Endodermal cell (in vitro differentiated cells): ENCODE data around the gene TPRG1L. TPM values are rescaled to one million over a fixed set of nuclear protein-coding genes. Genes with fewer than 3 reads are reported as not detected.
A peak's percentile ranks its signal among the peaks of the same experiment; 100 is the strongest.

Source experiments
- DNase-seq: peaks from one replicate; pipeline ENCODE4 v3.0.0-alpha.2; 2017
- H3K27ac ChIP-seq: 2 replicates; pipeline ENCODE4 v1.5.1; 2013; ENCODE audit warnings: mild to moderate bottlenecking, low read depth, low read length, moderate library complexity
- H3K27me3 ChIP-seq: 2 replicates; pipeline ENCODE4 v1.6.1; 2013; ENCODE audit warnings: mild to moderate bottlenecking, low read length, moderate library complexity; ENCODE audit not compliant: insufficient read depth, control insufficient read depth, poor library complexity, severe bottlenecking
- H3K36me3 ChIP-seq: 2 replicates; pipeline ENCODE4 v1.7.0; 2013; ENCODE audit warnings: mild to moderate bottlenecking, low read length, moderate library complexity; ENCODE audit not compliant: control insufficient read depth, insufficient read depth
- H3K4me1 ChIP-seq: one replicate; pipeline ENCODE4 v1.7.0; 2013; ENCODE audit warnings: low read length; ENCODE audit not compliant: control insufficient read depth, insufficient read depth
- H3K4me3 ChIP-seq: 2 replicates; pipeline ENCODE4 v1.5.1; 2013; ENCODE audit warnings: mild to moderate bottlenecking, low read length, moderate library complexity
- H3K9ac ChIP-seq: 2 replicates; pipeline ENCODE4 v1.6.1; 2013; ENCODE audit warnings: mild to moderate bottlenecking, low read length, moderate library complexity; ENCODE audit not compliant: poor library complexity, severe bottlenecking; ENCODE audit errors: extremely low read depth
- H3K9me3 ChIP-seq: 2 replicates; pipeline ENCODE4 v1.6.1; 2013; ENCODE audit warnings: mild to moderate bottlenecking, low read length, moderate library complexity; ENCODE audit not compliant: control insufficient read depth
- H3K27ac Mint-ChIP-seq: 2 replicates; pipeline ENCODE4 v1.8.0; 2020; ENCODE audit warnings: mixed read lengths
- H3K27me3 Mint-ChIP-seq: 2 replicates; pipeline ENCODE4 v1.8.0; 2021; ENCODE audit warnings: mild to moderate bottlenecking, mixed read lengths; ENCODE audit not compliant: insufficient read depth
- H3K36me3 Mint-ChIP-seq: 2 replicates; pipeline ENCODE4 v1.8.0; 2020; ENCODE audit warnings: low read depth, mixed read lengths
- H3K4me1 Mint-ChIP-seq: 2 replicates; pipeline ENCODE4 v1.8.0; 2020; ENCODE audit warnings: mixed read lengths
- H3K4me3 Mint-ChIP-seq: 2 replicates; pipeline ENCODE4 v1.8.0; 2020; ENCODE audit warnings: mild to moderate bottlenecking, moderate library complexity, mixed read lengths
- H3K9me3 Mint-ChIP-seq: 2 replicates; pipeline ENCODE4 v1.8.0; 2020; ENCODE audit warnings: mild to moderate bottlenecking, mixed read lengths
- CTCF ChIP-seq: fragments of 200-600 bp; sonication (generic); conservative IDR thresholded peaks from 2 replicates; pipeline ENCODE4 v1.5.0; 2021; ENCODE audit warnings: antibody characterized with exemption, mild to moderate bottlenecking
- WGBS, 2 experiments: methylation state at CpG; one replicate each; pipeline versions ENCODE4 v1.1.5 to v1.1.7; 2013; ENCODE audit warnings: missing lambda C conversion rate in 2 of 2, mixed read lengths in 1 of 2; ENCODE audit not compliant: insufficient coverage in 1 of 2, insufficient read length in 1 of 2; 5-methylcytosine and 5-hydroxymethylcytosine counted together
- total RNA-seq, 2 donors: library from RNA; stranded (reverse); fragmentation: NEBNext Ultra II Directional in 1 of 2; extraction: Animal tissue kit (Norgen Biotek cat#: 25700) in 1 of 2; gene quantifications; 2 replicates in 1 of 2; 3 replicates in 1 of 2; pipeline ENCODE4 v1.2.1, GENCODE V29; 2021

TPRG1L gene
- total RNA-seq, 2 donors from 2014 or later = 50.4 to 56.4 TPM

- no peak for TF ChIP-seq CTCF
- Histone ChIP-seq H3K36me3 (no peaks in the 10 kb centered on the region), H3K9ac (peak overlapping the region; percentile 57), H3K4me3 (peak overlapping the region; percentile 83), H3K4me1 (peaks cover 31% of the 10 kb centered on the region), H3K27me3 (no peaks in the 10 kb centered on the region), H3K9me3 (no peaks in the 10 kb centered on the region), H3K27ac (peak overlapping the region; percentile 22)
- no peaks in the 10 kb centered on the region for H3K9me3 Mint-ChIP-seq
- peak overlapping the region; percentile 73 for H3K4me3 Mint-ChIP-seq
- H3K27ac Mint-ChIP-seq = peak overlapping the region; percentile 58
- 9 to 10% methylated on average over 14 to 27 of the region's 27 CpGs for WGBS, 2 experiments
- peaks cover 37% of the 10 kb centered on the region for H3K4me1 Mint-ChIP-seq
- H3K27me3 Mint-ChIP-seq = peaks cover 12% of the 10 kb centered on the region
- H3K36me3 Mint-ChIP-seq = no peaks in the 10 kb centered on the region
- DNase-seq = peak; percentile 74
These were observed 14.2 kb upstream of the TPRG1L start for GRCh38 chr1:3610527-3611169.

- 2 to 10% methylated on average over 13 to 77 of the region's 87 CpGs for WGBS, 2 experiments
- Histone ChIP-seq H3K36me3 (no peaks in the 10 kb centered on the region), H3K4me3 (peak within 1 kb of the TSS; percentile 83), H3K9ac (peak within 1 kb of the TSS; percentile 57), H3K9me3 (no peaks in the 10 kb centered on the region), H3K27ac (peak within 1 kb of the TSS; percentile 22), H3K27me3 (no peaks in the 10 kb centered on the region), H3K4me1 (peaks cover 31% of the 10 kb centered on the region)
- no peak for TF ChIP-seq CTCF
- H3K4me3 Mint-ChIP-seq = peak within 1 kb of the TSS; percentile 73
- H3K4me1 Mint-ChIP-seq = peaks cover 37% of the 10 kb centered on the region
- peaks cover 12% of the 10 kb centered on the region for H3K27me3 Mint-ChIP-seq
- no peaks in the 10 kb centered on the region for H3K9me3 Mint-ChIP-seq
- DNase-seq = peak; percentile 100
- H3K36me3 Mint-ChIP-seq = no peaks in the 10 kb centered on the region
- peak within 1 kb of the TSS; percentile 58 for H3K27ac Mint-ChIP-seq
These were observed 13.4 kb upstream of the TPRG1L start, which contains the start of gene MEGF6 for GRCh38 chr1:3611170-3612019. Gene MEGF6 (minus strand): TSS chr1:3611508. CDS start chr1:3611268, 240 bp downstream.

DNA sequence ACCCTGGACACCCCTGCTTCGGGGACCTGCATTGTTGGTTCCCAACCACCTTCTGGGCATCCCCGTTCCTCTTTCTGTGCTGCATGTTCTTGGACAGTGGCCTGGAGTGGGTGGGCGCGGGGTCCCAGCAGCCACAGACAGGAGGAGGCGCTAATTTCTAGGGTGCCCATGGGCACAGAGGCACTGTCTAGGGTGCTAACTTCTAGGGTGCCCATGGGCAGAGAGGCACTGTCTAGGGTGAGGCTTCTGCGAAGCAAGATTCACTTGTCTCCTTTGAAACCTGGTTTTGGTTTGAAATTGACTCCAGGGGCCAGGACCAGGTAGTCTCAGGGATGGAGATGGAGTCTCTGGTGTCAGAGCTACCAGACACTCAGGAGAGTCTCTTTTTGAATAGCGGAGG, 12.7 kb upstream of the TPRG1L start:
- peaks cover 12% of the 10 kb centered on the region for H3K27me3 Mint-ChIP-seq
- peaks cover 31% of the 10 kb centered on the region for H3K4me1 ChIP-seq
- no peak overlapping the region for H3K4me3 ChIP-seq
- no peaks in the 10 kb centered on the region for H3K36me3 ChIP-seq
- H3K4me3 Mint-ChIP-seq = peak overlapping the region; percentile 73
- no peak overlapping the region for H3K27ac ChIP-seq
- TF ChIP-seq CTCF = no peak
- H3K36me3 Mint-ChIP-seq = no peaks in the 10 kb centered on the region
- H3K9me3 ChIP-seq = no peaks in the 10 kb centered on the region
- H3K27ac Mint-ChIP-seq = no peak overlapping the region
- H3K4me1 Mint-ChIP-seq = peaks cover 37% of the 10 kb centered on the region
- 86 to 88% methylated on average over 6 to 7 of the region's 7 CpGs for WGBS, 2 experiments
- no peak overlapping the region for H3K9ac ChIP-seq
- H3K27me3 ChIP-seq = no peaks in the 10 kb centered on the region
- no peak for DNase-seq
- no peaks in the 10 kb centered on the region for H3K9me3 Mint-ChIP-seq
